PC-3 (cell line): Measurements from ENCODE around the gene AHDC1. TPM values are rescaled to one million over a fixed set of nuclear protein-coding genes. Genes with fewer than 3 reads are reported as not detected.

ENCODE experiments used
- ATAC-seq: fragments of 200-7000 bp; cut with Tn5 transposase; 2 replicates; pipeline ENCODE4 v1.9.1; 2020; ENCODE audit warnings: mild to moderate bottlenecking, moderate library complexity
- BruUV-seq: library from RNA; stranded (reverse); fragments of 400-500 nt; replicated peaks from 2 replicates; lab custom pipeline; 2021; lab: Mats Ljungman, UMichigan
- CTCF ChIA-PET: fragments of 300-600 bp; sonication (Branson Sonifier 250); formaldehyde crosslinking; loops from one replicate; lab custom pipeline; 2022; ENCODE audit warnings: antibody characterized with exemption; lab: Charles Lee
- POLR2A ChIA-PET: fragments of 300-600 bp; sonication (Branson Sonifier 250); formaldehyde crosslinking; loops from one replicate; lab custom pipeline; 2022; ENCODE audit warnings: antibody characterized with exemption; ENCODE audit not compliant: unreplicated experiment; lab: Charles Lee
- DNase-seq: peaks from one replicate; pipeline ENCODE4 v3.0.0-alpha.2; 2015
- H2AFZ ChIP-seq: fragments of 300-600 bp; sonication (generic); 2 replicates; pipeline ENCODE4 v1.6.0; 2016; ENCODE audit warnings: antibody characterized with exemption, low read length
- H3F3A ChIP-seq: fragments of 300-600 bp; sonication (generic); one replicate; pipeline ENCODE4 v1.6.0; 2017; ENCODE audit warnings: antibody characterized with exemption, low read length, control low read depth, mild to moderate bottlenecking; ENCODE audit not compliant: unreplicated experiment
- H3K27ac ChIP-seq: fragments of 300-600 bp; sonication (generic); 2 replicates; pipeline ENCODE4 v1.5.1; 2016; ENCODE audit warnings: mild to moderate bottlenecking, low read length
- H3K27me3 ChIP-seq: fragments of 300-600 bp; sonication (generic); 2 replicates; pipeline ENCODE4 v1.6.1; 2016; ENCODE audit warnings: low read length, mixed read lengths
- H3K36me3 ChIP-seq: fragments of 300-600 bp; sonication (generic); 2 replicates; pipeline ENCODE4 v1.6.1; 2016; ENCODE audit warnings: low read depth, mixed run types, low read length, mixed read lengths
- H3K4me1 ChIP-seq: fragments of 300-600 bp; sonication (generic); 2 replicates; pipeline ENCODE4 v1.5.1; 2016; ENCODE audit warnings: low read length; ENCODE audit not compliant: insufficient read depth
- H3K4me2 ChIP-seq: fragments of 300-600 bp; sonication (generic); 2 replicates; pipeline ENCODE4 v1.6.0; 2016; ENCODE audit warnings: low read length
- H3K4me3 ChIP-seq: fragments of 300-600 bp; sonication (generic); 2 replicates; pipeline ENCODE4 v1.5.1; 2016; ENCODE audit warnings: mild to moderate bottlenecking, low read length, mixed read lengths
- H3K79me2 ChIP-seq: fragments of 300-600 bp; sonication (generic); 2 replicates; pipeline ENCODE4 v1.6.1; 2017; ENCODE audit warnings: low read length, mixed read lengths
- H3K9ac ChIP-seq: fragments of 300-600 bp; sonication (generic); 2 replicates; pipeline ENCODE4 v1.6.0; 2016; ENCODE audit warnings: mild to moderate bottlenecking, low read length
- H3K9me2 ChIP-seq: fragments of 300-600 bp; sonication (generic); replicated peaks from 2 replicates; pipeline ENCODE4 v1.6.1; 2016; ENCODE audit warnings: mixed run types, low read length, mixed read lengths
- H3K9me3 ChIP-seq: fragments of 300-600 bp; sonication (generic); 2 replicates; pipeline ENCODE4 v1.6.1; 2016; ENCODE audit warnings: low read length, mixed read lengths
- H4K20me1 ChIP-seq: fragments of 300-600 bp; sonication (generic); 2 replicates; pipeline ENCODE4 v1.6.1; 2016; ENCODE audit warnings: low read length, mixed read lengths
- EZH2 ChIP-seq: fragments of 300-600 bp; sonication (generic); IDR thresholded peaks from one replicate; pipeline ENCODE4 v1.6.1; 2017; ENCODE audit warnings: antibody characterized with exemption, mild to moderate bottlenecking, low read length; ENCODE audit not compliant: unreplicated experiment
- EZH2phosphoT487 ChIP-seq: fragments of 300-600 bp; sonication (generic); IDR thresholded peaks from 2 replicates; pipeline ENCODE4 v1.6.1; 2018; ENCODE audit warnings: mild to moderate bottlenecking, antibody characterized with exemption, low read length, borderline replicate concordance
- intact Hi-C: fragments of 100-400 bp; cut with micrococcal nuclease; formaldehyde crosslinking; loops from 2 replicates; pipeline ENCODE4 v1.9.0; 2023
- total RNA-seq: library from RNA; depleted of rRNA; stranded (reverse); fragments of >200 nt; gene quantifications from 2 replicates; pipeline ENCODE4 v1.2.3, GENCODE V29; 2014
- TF ChIP-seq, protein P1 (sequence below): fragments of 300-600 bp; sonication (generic); conservative IDR thresholded peaks from 2 replicates; pipeline ENCODE4 v1.5.1; 2017; ENCODE audit warnings: antibody characterized with exemption, low read depth, mild to moderate bottlenecking, low read length

AHDC1 gene
- total RNA-seq, 1 experiment from 2014 or later, result 15.2 TPM

- CTCF ChIA-PET, result no interaction called here
- no peak for TF ChIP-seq EZH2
- no peak for TF ChIP-seq EZH2phosphoT487
- TF ChIP-seq, protein P1, sequence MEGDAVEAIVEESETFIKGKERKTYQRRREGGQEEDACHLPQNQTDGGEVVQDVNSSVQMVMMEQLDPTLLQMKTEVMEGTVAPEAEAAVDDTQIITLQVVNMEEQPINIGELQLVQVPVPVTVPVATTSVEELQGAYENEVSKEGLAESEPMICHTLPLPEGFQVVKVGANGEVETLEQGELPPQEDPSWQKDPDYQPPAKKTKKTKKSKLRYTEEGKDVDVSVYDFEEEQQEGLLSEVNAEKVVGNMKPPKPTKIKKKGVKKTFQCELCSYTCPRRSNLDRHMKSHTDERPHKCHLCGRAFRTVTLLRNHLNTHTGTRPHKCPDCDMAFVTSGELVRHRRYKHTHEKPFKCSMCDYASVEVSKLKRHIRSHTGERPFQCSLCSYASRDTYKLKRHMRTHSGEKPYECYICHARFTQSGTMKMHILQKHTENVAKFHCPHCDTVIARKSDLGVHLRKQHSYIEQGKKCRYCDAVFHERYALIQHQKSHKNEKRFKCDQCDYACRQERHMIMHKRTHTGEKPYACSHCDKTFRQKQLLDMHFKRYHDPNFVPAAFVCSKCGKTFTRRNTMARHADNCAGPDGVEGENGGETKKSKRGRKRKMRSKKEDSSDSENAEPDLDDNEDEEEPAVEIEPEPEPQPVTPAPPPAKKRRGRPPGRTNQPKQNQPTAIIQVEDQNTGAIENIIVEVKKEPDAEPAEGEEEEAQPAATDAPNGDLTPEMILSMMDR, result no peak
- Histone ChIP-seq H3K9ac (no peak overlapping the region), H3F3A (no peaks in the 10 kb centered on the region), H3K4me1 (no peaks in the 10 kb centered on the region; the same call in 1 of the 2 replicates), H3K79me2 (no peaks in the 10 kb centered on the region), H3K9me3 (no peaks in the 10 kb centered on the region), H3K27ac (no peak overlapping the region), H3K9me2 (no peaks in the 10 kb centered on the region), H3K4me2 (no peak overlapping the region), H3K27me3 (no peaks in the 10 kb centered on the region), H4K20me1 (no peaks in the 10 kb centered on the region), H2AFZ (no peak overlapping the region), H3K4me3 (no peak overlapping the region), H3K36me3 (no peaks in the 10 kb centered on the region)
- ATAC-seq (no peak), DNase-seq (no peak)
- POLR2A ChIA-PET, result no interaction called here
- no TSS peak for BruUV-seq
- intact Hi-C loops, result no loop called here
Measured at GRCh38 chr1:27623327-27624212, 19.6 kb upstream of the AHDC1 start.

GRCh38 chr1:27622828-27623227 is 18.9 kb upstream of the AHDC1 start:
- BruUV-seq, result no TSS peak
- Histone ChIP-seq H3K4me1 (no peaks in the 10 kb centered on the region; the same call in 1 of the 2 replicates), H4K20me1 (no peaks in the 10 kb centered on the region), H3K27ac (no peak overlapping the region), H3K9me2 (no peaks in the 10 kb centered on the region), H2AFZ (no peak overlapping the region), H3F3A (no peaks in the 10 kb centered on the region), H3K79me2 (no peaks in the 10 kb centered on the region), H3K4me3 (no peak overlapping the region), H3K9me3 (no peaks in the 10 kb centered on the region), H3K9ac (no peak overlapping the region), H3K4me2 (no peak overlapping the region), H3K36me3 (no peaks in the 10 kb centered on the region), H3K27me3 (no peaks in the 10 kb centered on the region)
- DNase-seq (no peak), ATAC-seq (no peak)
- TF ChIP-seq, protein P1, result no peak
- no peak for TF ChIP-seq EZH2
- TF ChIP-seq EZH2phosphoT487, result no peak
- intact Hi-C loops, result no loop called here
- ChIA-PET POLR2A (no interaction called here), CTCF (no interaction called here)
